Measurements from ENCODE around the gene MBD5.
A peak's percentile ranks its signal among the peaks of the same experiment; 100 is the strongest.

The MBD5 gene

DNA sequence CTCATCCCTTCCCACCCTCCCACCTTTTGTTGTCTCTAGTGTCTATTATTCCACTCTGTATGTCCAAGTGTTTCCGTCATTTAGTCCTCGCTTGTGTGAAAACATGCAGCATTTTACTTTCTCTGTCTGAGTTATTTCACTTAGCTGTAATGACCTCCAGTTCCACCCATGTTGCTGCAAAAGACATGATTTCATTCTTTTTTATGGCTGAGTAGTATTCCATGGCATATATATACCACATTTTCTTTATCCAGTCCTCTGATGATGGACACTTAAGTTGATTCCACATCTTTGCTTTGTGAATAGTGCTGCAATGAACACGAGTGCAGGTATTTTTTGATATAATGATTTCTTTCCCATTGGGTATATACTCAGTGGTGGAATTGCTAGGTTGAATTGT, 296.7 kb downstream of the MBD5 start:
- no peak for DNase-seq

DNA sequence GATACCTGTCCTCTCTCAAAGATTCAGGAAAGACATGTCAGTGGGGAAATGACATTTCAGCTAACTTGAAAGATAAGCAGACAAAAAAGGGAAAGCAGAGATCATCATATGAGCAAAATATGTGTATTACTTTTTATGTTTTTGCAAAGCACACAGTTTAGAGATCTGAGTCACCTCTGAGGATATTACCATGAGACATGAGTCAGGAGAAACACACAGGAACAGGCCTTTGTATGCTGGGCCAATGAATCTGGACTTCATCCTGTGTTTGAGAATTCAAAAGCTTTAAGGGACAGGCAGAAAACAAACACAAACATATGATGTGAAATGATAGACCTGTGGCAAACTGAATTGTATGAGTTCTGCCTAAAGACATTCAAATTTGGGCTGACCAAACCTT, 317.6 kb downstream of the MBD5 start:
- DNase-seq: no peak

DNA sequence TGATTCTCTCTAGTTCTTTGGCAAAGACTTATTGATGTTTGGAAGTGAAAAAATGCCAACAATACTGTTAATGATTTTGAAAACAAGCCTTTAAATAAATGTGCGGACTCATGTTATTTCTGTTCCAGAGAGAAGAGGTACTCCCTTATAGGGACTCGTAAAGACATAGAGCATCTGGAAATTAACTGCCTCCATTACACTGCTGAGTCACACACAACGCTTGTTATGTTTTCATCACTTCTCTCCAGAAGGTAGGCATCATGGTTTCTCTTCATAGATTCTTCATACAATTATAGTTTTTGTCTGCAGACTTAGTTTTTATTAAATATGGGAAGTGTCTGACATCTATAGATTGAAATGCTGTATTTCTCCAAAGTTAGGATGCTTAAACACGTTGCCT, 321.2 kb downstream of the MBD5 start:
- no peak for DNase-seq

DNA sequence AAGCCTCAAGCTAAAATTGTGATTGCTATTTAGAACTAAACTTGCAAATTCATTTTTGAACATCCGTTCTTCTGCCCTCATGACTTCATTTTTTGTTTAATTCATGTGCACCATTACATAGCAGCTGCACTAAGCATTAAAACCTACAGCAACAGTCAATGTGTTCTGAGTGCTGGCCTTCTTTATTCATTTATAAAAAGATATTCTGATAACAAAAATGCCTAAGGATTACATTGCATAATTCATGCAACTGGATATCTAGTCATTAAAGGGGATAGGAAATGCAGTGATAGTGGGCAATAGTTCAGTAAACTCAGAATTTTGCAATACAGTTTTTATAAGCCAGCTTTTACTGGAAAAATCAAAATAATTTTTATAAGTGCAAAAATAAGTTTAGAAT, 329.3 kb downstream of the MBD5 start:
- no peak for DNase-seq

DNA sequence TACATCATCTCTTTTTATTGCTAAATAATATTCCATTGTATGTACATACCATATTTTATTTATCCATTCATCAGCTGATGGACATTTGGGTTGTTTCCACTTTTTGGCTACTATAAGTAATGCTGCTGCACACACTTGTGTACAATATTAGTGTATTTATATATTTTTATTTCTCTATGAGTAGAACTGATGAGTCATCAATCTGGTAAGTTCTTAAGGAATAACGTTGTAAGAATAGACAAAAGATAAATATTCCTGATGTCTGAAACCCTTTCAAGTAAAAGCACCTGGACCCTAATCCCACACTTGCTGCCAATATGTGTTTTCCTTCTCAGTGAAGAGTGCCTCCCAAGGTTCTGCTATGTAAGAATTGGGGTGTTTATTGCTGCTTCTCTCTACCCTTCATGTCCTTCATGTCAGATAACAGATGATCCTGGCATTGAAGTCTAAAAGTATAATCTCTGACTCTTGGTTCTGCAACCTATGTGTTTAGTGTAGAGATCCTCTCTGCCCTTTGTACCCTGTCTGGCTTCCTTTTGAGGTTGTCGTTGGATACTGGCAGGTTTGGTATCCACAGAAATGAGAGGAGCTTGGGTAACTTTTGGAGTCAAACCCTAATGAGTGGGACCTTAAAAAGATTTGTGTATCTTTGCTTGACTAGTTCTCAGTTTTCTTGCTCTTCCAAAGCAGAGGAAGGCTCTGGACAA, 330.7 kb downstream of the MBD5 start:
- DNase-seq: no peak

DNA sequence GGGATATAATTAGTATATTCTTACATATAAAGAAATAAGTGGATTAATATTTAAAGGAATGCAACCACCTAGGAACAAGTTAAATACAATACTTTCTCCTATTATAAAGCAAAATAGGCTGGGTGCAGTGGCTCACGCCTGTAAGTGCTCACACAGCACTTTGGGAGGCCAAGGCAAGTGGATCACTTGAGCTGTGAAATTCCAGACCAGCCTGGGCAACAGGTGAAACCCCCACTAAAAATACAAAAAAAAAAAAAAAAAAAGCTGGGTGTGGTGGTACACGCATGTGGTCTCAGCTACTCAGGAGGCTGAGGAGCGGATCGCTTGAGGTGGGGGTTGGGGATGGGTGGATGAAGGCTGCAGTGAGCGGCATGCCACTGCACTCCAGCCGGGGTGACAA, 337.5 kb downstream of the MBD5 start:
- no peak for DNase-seq

DNA sequence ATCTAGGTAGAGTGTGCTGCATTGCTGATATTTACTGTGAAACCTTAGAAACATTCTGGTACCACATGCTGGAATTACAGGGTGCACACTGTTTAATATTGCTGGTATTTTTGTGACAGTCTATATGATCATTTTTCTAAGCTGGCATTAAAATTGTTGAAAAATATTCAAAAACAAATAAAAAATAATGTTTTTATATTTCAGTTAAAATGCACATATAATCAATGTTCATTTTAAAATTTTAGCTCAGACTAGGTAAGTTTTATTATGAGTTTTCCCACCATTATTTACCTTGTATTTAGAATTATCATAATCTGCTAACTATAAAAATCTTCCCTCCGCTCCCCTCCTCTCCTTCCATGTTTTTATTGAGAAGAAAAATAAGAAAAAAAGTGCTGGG, 339.8 kb downstream of the MBD5 start:
- DNase-seq: no peak

DNA sequence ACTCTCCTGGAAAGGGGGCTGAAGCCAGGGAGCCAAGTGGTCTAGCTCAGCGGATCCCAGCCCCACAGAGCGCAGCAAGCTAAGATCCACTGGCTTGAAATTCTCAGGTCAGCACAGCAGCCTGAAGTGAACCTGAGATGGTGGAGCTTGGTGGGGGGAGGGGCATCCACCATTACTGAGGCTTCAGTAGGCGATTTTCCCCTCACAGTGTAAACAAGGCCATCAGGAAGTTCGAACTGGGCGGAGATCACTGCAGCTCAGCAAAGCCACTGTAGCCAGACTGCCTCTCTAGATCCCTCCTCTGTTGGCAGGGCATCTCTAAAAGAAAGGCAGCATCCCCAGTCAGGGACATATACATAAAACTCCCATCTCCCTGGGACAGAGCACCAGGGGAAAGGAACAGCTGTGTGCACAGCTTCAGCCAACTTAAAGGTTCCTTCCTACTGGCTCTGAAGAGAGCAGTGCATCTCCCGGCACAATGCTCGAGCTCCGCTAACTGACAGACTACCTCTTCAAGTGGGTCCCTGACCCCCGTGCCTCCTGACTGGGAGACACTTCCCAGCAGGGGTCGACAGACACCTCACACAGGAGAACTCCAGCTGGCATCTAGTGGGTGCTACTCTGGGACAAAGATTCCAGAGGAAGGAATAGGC, 341.4 kb downstream of the MBD5 start:
- no peak for DNase-seq

DNA sequence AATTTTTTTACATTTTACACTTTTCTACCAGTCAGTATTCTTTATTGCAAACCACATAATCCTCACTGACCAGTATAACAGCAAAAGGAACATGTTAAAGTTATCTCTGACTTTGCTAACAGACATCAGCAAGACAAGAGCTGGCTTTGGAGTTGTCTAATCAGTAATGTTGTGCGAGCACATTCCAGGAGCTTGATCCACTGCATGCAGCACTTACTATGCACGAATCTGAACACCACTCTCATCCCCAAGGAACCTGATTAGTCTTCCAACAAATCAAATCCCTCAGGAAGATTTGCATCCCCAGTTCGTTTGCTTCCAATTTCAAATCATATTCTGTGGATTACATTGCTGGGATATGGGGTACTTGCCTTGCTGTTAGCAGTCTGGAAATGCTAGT, 354.3 kb downstream of the MBD5 start:
- DNase-seq: no peak

DNA sequence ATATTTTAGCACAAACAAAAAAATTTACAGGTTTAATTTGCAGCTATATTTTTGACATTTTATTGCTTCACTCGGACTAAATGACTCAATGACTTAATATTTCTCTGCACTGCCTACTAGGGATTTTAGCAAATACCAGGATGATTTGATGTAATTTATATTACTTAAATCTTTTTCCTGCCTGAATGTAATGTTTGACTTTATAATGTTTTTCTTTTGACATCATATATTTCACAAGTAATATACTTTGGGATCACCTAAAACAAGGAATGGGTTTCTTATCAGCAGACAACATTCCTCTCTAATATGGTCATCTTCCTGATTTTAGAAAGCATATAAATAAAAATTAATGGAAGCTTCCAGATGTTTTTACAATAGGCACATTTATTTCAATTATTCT, 370.4 kb downstream of the MBD5 start:
- DNase-seq: no peak

DNA sequence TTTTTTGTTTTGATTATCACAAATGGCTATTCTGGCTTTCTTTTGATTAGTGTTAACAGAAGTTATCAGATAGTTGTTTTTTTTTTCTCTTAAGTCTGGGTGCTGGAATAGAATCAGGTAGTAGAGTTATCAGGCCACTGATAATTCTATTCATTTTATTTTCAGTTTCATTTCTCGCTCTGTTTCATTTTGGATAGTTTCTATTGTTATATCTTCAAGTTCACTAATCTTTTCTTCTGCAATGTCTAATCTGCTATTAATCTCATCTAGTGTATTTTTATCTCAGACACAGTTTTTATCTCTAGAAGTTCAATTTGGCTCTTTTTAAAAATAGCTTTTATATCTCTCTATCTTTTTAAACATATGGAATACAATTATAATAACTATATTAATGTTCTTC, 381.9 kb downstream of the MBD5 start:
- DNase-seq: no peak

DNA sequence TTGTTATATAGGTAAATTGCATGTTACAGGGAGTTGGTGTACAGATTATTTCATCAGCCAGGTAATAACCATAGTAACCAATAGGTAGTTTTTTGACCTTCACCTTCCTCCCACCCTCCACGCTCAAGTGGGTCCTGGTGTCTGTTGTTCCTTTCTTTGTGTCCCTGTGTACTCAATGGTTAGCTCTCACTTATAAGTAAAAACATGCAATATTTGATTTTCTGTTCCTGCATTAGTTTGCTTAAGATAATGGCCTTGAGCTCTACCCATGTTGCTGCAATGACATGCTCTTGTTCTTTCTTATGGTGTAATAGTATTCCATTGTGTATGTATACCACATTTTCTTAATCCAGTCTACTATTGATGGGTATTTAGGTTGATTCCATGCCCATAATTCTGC, 390.0 kb downstream of the MBD5 start:
- no peak for DNase-seq

DNA sequence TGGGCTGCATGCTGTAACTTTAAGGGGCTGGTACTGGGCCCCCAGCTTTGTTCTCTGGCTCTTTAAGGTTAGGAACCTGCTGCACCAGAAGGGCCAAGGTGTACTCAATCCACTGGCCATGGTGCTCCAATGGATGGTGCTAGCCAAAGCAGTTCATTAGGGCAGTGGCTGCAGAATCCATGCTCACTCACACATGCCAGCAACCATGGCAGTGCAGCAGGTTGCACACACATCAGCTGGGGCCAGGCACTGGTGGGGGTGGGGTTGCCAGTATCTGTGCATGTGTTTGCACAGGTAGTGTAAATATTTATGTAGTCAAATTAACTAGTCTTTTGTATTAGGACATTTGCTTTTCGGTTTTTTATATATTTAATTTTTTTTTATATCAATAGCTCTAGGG, 395.4 kb downstream of the MBD5 start:
- DNase-seq: no peak

DNA sequence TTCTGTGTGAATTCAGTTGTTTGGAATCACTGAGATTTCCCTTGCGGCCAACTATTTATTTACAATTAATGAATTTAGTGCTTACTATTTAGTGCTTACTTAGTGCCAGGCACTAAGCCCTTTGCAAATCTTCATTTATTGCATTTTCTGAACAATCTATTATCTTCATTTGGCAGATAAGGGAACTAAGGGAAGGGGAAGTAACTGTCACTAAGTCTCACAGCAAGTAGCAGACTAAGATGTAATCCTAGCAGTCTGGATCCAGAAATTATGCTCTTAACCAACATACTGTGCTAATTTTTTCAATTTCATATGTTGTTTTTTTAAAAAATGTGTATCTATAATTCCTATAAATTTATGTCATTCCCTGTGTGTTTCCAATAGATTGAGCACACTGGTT, 409.2 kb downstream of the MBD5 start:
- DNase-seq: no peak

DNA sequence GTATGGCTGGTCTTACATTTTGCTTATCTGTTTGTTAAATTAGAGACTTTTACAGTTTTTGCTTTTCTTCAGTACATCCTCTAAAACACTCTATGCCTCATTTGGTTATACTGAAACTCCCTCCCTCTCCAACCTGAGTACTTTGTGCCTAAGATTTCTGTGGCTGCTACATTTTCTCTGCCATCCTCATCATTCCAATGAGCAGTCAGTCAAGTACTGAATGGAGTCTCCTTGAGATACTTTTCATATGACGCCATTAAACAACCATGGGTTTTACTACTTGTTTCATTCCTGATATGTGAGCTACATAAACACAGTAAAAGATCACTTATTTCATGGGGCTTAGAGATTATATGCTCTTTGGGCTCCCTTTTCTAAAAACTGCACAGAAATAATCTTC, 427.0 kb downstream of the MBD5 start:
- no peak for DNase-seq

DNA sequence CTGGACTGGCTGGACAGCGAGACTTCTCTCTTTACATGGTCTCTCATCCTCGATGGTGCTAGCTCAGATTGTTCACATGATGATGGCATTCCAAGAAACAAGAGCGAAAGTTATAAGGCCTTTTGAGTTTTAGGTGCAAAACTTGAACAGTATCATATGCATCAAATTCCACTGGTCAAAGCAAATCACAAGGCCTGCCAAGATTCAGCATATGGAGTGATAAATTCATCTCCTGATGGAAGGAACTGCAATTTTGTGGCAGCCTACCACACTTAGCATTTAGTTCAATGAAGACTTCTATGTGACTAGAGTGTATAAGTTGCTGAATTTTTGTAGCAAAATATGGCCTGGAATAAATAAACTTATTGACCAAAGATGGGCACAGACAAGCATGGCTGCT, 429.6 kb downstream of the MBD5 start:
- no peak for DNase-seq

DNA sequence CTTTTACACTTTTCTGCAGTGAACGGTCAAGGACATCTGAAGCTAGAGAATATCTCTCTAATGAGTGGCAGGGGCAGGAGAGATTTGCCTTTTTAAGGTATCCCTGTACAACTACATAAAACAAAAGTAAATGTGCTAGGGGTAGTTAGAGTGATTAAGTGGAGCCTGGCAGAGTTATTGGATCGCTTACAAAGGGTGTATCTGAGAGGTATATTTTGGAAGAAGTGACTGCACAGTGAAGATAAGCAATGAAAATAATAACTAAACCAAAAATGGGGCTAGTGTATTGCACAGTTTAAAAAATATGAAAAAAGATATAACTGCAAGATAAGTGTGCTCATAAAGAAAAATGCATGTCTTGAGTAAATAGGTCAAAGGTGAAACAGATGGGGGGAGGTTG, 430.2 kb downstream of the MBD5 start:
- no peak for DNase-seq

DNA sequence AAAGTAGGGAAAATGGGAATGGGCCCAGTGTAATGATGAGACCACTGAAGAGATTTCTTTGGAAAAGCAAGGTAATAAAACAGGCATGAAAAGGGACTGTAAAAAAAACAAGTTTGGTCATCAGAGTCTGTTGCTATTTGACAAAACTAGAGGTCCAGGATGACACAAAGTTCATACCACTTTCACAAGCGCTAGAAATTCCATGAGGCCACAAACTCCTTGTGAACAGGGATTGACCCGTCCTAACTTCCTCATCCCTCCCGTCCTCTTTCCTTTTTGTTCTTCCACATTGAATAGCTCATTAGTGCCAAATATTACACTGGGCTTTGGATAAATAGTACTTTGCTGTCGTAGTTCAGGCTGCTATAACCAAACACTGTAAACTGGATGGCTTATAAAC, 434.9 kb downstream of the MBD5 start:
- no peak for DNase-seq

DNA sequence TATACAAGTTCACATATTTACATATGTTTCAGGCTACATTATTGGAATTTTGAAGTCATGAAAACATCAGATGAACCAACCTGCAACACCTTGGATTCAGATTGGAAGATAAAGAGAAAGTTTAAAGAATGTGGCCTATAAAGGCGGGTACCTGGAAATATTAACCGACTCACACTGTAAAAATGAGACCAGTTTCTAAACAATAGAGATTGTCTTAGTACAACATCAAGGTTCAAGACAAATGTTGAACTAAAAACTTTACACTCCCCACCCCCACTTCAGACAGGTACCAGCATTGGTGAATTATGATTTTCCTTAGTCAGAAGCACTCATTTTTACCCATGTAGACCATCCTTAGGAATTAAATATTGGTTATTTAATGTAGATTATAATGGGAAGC, 437.3 kb downstream of the MBD5 start:
- DNase-seq: no peak

DNA sequence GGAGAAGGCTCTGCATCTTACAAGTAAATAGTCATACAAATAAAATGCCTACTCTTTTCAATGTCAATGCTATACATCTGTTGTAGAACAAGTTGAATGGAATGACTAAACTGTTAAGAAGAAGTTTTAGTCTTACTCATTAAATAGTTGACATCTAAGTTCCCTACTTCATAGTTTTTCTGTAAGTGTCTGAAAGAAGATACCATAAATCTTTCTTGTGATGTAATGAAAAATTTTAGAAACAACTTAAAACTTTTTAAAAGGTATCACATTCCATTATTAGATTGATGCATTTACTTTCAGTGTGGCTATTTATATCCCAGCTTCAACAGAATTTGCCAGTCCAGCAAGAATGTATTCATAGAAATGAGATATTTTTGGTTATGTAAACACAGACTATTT, 438.5 kb downstream of the MBD5 start:
- DNase-seq: no peak

DNA sequence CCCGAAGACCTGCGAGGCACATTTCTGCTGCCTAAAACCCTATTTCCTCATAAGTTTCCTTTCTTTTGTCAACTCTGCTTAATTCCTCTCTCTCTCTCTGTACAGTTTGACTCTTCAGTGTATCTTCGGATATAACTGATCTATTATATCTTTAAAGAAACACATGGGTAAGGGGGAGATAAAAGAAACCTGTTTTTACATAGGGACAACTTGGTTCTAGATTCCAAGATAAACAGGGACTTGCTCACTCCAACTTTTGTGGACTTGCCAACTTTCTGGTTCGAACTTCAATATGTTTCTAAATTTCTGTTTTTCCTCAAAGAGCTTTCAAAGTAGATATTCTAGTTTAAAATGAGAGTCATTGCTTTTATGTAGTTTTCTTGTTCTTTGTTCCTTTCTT, 441.0 kb downstream of the MBD5 start:
- DNase-seq: no peak

DNA sequence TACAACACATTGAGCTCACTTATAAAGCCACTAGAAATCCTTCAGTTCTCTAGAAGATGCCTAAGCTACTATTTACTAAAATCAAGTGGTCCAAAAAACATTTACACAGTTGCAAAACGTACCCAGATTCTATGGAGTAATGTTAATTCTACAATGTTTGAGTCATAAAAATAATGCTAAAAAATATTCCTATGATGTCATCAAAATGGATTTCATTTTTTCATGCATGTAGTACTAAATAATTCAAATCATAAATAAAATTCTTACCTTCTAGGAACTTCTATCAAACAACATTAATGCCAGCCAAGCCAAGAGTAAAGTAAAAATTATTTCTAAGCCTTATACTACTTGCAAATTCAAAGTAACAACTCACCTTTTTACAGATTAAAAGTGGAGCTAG, 454.7 kb downstream of the MBD5 start:
- no peak for DNase-seq

DNA sequence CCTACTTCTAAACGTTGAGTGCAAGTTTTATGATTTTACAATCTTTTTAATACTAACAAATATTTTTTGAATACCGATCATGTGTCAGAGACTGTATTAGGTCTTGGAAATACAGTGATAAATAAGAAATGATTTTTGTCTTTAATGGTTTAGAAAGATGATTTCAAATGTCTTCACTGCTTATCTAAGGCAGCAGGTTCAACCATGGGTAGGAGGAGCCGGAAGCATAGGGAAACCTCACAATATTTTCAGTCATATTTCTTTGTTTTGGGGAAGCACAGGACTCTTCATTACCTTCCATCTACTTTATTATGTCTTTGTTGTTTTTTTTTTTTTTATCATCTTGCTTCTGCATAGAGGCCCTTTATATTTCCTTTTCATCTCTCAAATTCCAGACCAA, 458.5 kb downstream of the MBD5 start:
- no peak for DNase-seq

DNA sequence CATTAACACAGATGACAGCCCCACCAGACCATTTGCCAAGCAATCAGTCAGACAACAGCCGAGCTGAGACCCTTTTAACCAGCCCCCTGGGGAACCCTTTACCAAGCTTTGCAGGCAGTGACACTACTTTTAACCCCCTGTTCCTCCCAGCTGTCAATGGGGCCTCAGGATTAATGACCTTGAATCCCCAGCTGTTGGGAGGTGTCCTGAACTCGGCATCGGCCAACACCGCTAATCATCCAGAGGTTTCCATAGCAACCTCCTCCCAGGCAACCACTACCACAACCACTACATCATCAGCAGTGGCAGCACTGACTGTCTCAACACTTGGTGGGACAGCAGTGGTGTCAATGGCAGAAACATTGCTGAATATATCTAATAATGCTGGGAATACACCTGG, 462.8 kb downstream of the MBD5 start:
- peak; percentile 3 for DNase-seq

DNA sequence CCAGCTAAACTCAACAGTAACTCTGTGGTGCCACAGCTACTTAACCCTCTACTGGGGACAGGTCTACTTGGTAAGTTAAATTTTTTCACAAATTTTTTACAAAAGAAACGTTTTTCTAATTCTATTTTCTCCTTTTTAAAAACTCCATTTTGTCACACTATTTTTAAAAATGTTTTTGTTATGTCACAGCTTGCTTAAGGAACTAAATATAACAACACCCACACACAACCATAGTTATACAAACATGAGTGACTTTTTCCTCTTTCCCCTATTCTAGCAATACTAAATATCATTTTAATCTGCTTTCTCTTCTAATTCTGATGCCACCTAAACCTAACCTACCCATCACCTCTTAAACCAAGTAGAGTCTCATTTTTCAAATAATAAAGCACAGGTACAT, 463.2 kb downstream of the MBD5 start:
- no peak for DNase-seq
